ENCODE measurements around the gene RAP1A.

DNA sequence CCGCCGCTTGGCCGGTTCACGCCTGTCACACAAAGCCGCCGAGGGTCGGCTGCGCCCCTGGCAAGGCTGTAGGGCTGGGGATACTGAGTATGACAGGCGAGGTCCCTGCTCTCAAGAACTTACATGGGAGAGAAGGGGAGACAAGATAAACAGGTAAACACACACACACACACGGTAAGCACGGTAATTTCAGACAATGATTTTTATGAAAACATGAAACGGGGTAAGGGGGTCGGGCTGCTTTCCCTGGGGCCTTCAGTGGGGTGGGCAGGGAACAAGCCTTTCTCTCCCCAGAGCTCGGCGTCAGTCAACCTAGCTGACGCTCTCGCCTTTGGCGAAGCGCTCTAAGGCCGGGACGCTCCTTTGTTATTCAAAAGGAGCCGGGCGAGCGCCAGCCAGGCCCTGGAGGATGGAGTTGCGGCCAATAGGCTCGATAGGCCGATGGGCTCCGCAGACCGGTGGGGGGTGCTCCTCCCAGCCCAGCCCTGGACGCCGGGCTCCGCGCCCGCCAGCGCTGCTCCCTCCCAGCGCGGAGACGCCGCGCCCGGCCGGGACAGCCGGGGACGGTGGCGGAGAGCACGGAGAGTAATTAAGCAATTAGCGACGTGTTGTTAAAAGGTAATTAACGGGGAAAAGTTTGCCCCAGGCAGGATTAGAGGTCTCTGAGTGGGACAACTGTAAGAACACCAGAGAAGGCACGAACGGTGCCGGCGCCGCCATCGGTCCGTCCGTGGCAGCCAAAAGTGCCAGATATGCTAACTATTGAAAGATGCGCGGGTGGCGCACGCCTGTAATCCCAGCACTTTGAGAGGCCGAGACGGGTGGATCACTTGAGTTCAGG, 120.6 kb downstream of the RAP1A start:
- TF ChIP-seq, protein P1, sequence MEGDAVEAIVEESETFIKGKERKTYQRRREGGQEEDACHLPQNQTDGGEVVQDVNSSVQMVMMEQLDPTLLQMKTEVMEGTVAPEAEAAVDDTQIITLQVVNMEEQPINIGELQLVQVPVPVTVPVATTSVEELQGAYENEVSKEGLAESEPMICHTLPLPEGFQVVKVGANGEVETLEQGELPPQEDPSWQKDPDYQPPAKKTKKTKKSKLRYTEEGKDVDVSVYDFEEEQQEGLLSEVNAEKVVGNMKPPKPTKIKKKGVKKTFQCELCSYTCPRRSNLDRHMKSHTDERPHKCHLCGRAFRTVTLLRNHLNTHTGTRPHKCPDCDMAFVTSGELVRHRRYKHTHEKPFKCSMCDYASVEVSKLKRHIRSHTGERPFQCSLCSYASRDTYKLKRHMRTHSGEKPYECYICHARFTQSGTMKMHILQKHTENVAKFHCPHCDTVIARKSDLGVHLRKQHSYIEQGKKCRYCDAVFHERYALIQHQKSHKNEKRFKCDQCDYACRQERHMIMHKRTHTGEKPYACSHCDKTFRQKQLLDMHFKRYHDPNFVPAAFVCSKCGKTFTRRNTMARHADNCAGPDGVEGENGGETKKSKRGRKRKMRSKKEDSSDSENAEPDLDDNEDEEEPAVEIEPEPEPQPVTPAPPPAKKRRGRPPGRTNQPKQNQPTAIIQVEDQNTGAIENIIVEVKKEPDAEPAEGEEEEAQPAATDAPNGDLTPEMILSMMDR (IDR thresholded peaks at IDR 0.05): no peak
- TF ChIP-seq EP300 (IDR thresholded peaks at IDR 0.05; ENCODE audit: low read depth) (no peak), POLR2A (IDR thresholded peaks at IDR 0.05) (no peak), POLR2AphosphoS5 (IDR thresholded peaks at IDR 0.05) (peak in 1 of 3 donors; percentile 13)

Measured in transverse colon (tissue), 4 donors.